ENCODE data around the gene RPS6KL1. TPM values are rescaled to one million over a fixed set of nuclear protein-coding genes. Genes with fewer than 3 reads are reported as not detected.
A peak's percentile ranks its signal among the peaks of the same experiment; 100 is the strongest.

The RPS6KL1 gene
- total and polyA plus RNA-seq, 4 donors = 3.3 to 17.3 (median 13.2) TPM

GRCh38 chr14:74866708-74867389 is 56.2 kb downstream of the RPS6KL1 start:
- Histone ChIP-seq H3K27me3 (ENCODE audit: control insufficient read depth in 1 of 2, insufficient read depth in 2 of 2, low read length in 1 of 2) (no peaks in the 10 kb centered on the region), H3K4me3 (ENCODE audit: low read length in 2 of 2) (no peak overlapping the region), H3K27ac (ENCODE audit: low read depth in 1 of 2, low read length in 2 of 2) (no peak overlapping the region), H3K9me3 (ENCODE audit: control insufficient read depth, low read length) (no peaks in the 10 kb centered on the region), H3K4me1 (ENCODE audit: control insufficient read depth in 1 of 2, insufficient read depth in 2 of 2, low read length in 2 of 2) (peaks cover 0 to 4% of the 10 kb centered on the region in 2 donors), H3K36me3 (ENCODE audit: control insufficient read depth in 1 of 2, insufficient read depth in 2 of 2, low read length in 1 of 2) (no peaks in the 10 kb centered on the region)
- intact Hi-C loops (cut with DNase I) = no loop called here
- no peak for ATAC-seq (ENCODE audit: low FRiP score)
- no peak for DNase-seq
- 94% methylated on average over 3 of the region's 3 CpGs for WGBS, 2 donors

GRCh38 chr14:74865156-74865555 is 57.9 kb downstream of the RPS6KL1 start:
- Histone ChIP-seq H3K36me3 (ENCODE audit: control insufficient read depth in 1 of 2, insufficient read depth in 2 of 2, low read length in 1 of 2) (no peaks in the 10 kb centered on the region), H3K9me3 (ENCODE audit: control insufficient read depth, low read length) (no peaks in the 10 kb centered on the region), H3K4me1 (ENCODE audit: control insufficient read depth in 1 of 2, insufficient read depth in 2 of 2, low read length in 2 of 2) (peaks cover 0 to 4% of the 10 kb centered on the region in 2 donors), H3K4me3 (ENCODE audit: low read length in 2 of 2) (no peak overlapping the region), H3K27me3 (ENCODE audit: control insufficient read depth in 1 of 2, insufficient read depth in 2 of 2, low read length in 1 of 2) (no peaks in the 10 kb centered on the region), H3K27ac (ENCODE audit: low read depth in 1 of 2, low read length in 2 of 2) (no peak overlapping the region)
- ATAC-seq (ENCODE audit: low FRiP score) (no peak), DNase-seq (no peak)
- whole genome bisulfite sequencing, 2 donors = 93 to 94% methylated on average over 5 of the region's 5 CpGs
- intact Hi-C loops (cut with DNase I) = no loop called here

GRCh38 chr14:74864198-74864597 is 58.9 kb downstream of the RPS6KL1 start:
- Histone ChIP-seq H3K27me3 (ENCODE audit: control insufficient read depth in 1 of 2, insufficient read depth in 2 of 2, low read length in 1 of 2) (no peaks in the 10 kb centered on the region), H3K4me1 (ENCODE audit: control insufficient read depth in 1 of 2, insufficient read depth in 2 of 2, low read length in 2 of 2) (peaks cover 0 to 4% of the 10 kb centered on the region in 2 donors), H3K27ac (ENCODE audit: low read depth in 1 of 2, low read length in 2 of 2) (no peak overlapping the region), H3K36me3 (ENCODE audit: control insufficient read depth in 1 of 2, insufficient read depth in 2 of 2, low read length in 1 of 2) (no peaks in the 10 kb centered on the region), H3K4me3 (ENCODE audit: low read length in 2 of 2) (no peak overlapping the region), H3K9me3 (ENCODE audit: control insufficient read depth, low read length) (no peaks in the 10 kb centered on the region)
- DNase-seq (no peak), ATAC-seq (ENCODE audit: low FRiP score) (no peak)
- WGBS, 2 donors = 86 to 87% methylated on average over 9 of the region's 9 CpGs
- intact Hi-C loops (cut with DNase I) = no loop called here

GRCh38 chr14:74863274-74863673 is 59.8 kb downstream of the RPS6KL1 start:
- no peak overlapping the region for H3K4me3 ChIP-seq (ENCODE audit: low read length in 2 of 2)
- H3K27ac ChIP-seq (ENCODE audit: low read depth in 1 of 2, low read length in 2 of 2) = no peak overlapping the region
- H3K9me3 ChIP-seq (ENCODE audit: control insufficient read depth, low read length) = no peaks in the 10 kb centered on the region
- ATAC-seq (ENCODE audit: low FRiP score) (peak; percentile 34), DNase-seq (peak in 1 of 2 donors; percentile 67)
- H3K4me1 ChIP-seq (ENCODE audit: control insufficient read depth in 1 of 2, insufficient read depth in 2 of 2, low read length in 2 of 2) = peaks cover 0 to 4% of the 10 kb centered on the region in 2 donors
- intact Hi-C loops (cut with DNase I) = no loop called here
- WGBS, 2 donors = 87 to 94% methylated on average over 9 of the region's 9 CpGs
- H3K36me3 ChIP-seq (ENCODE audit: control insufficient read depth in 1 of 2, insufficient read depth in 2 of 2, low read length in 1 of 2) = no peaks in the 10 kb centered on the region
- H3K27me3 ChIP-seq (ENCODE audit: control insufficient read depth in 1 of 2, insufficient read depth in 2 of 2, low read length in 1 of 2) = no peaks in the 10 kb centered on the region

GRCh38 chr14:74861734-74862090 is 61.3 kb downstream of the RPS6KL1 start:
- 73 to 76% methylated on average over 3 of the region's 3 CpGs for WGBS, 2 donors

GRCh38 chr14:74860899-74861733 is 61.9 kb downstream of the RPS6KL1 start:
- Histone ChIP-seq H3K4me1 (ENCODE audit: control insufficient read depth in 1 of 2, insufficient read depth in 2 of 2, low read length in 2 of 2) (no peaks in the 10 kb centered on the region), H3K9me3 (ENCODE audit: control insufficient read depth, low read length) (no peaks in the 10 kb centered on the region), H3K4me3 (ENCODE audit: low read length in 2 of 2) (no peak overlapping the region), H3K27ac (ENCODE audit: low read depth in 1 of 2, low read length in 2 of 2) (no peak overlapping the region), H3K36me3 (ENCODE audit: control insufficient read depth in 1 of 2, insufficient read depth in 2 of 2, low read length in 1 of 2) (no peaks in the 10 kb centered on the region), H3K27me3 (ENCODE audit: control insufficient read depth in 1 of 2, insufficient read depth in 2 of 2, low read length in 1 of 2) (no peaks in the 10 kb centered on the region)
- ATAC-seq (ENCODE audit: low FRiP score) (peak; percentile 85), DNase-seq (peak; percentile 92 to 98)
- WGBS, 2 donors = 27 to 31% methylated on average over 7 of the region's 7 CpGs
- intact Hi-C loops (cut with DNase I) = loop anchor here (2.0 kb wide), 2 partner anchors 44 to 228 kb away; no protein-coding TSS in a partner anchor

More at GRCh38 chr14:74861734-74862090, 61.3 kb downstream of the RPS6KL1 start:
- intact Hi-C loops (cut with DNase I) = loop anchor here (2.0 kb wide), 2 partner anchors 43 to 227 kb away; no protein-coding TSS in a partner anchor
- no peaks in the 10 kb centered on the region for H3K9me3 ChIP-seq (ENCODE audit: control insufficient read depth, low read length)
- no peak overlapping the region for H3K4me3 ChIP-seq (ENCODE audit: low read length in 2 of 2)
- no peaks in the 10 kb centered on the region for H3K36me3 ChIP-seq (ENCODE audit: control insufficient read depth in 1 of 2, insufficient read depth in 2 of 2, low read length in 1 of 2)
- no peaks in the 10 kb centered on the region for H3K27me3 ChIP-seq (ENCODE audit: control insufficient read depth in 1 of 2, insufficient read depth in 2 of 2, low read length in 1 of 2)
- no peaks in the 10 kb centered on the region for H3K4me1 ChIP-seq (ENCODE audit: control insufficient read depth in 1 of 2, insufficient read depth in 2 of 2, low read length in 2 of 2)
- ATAC-seq (ENCODE audit: low FRiP score) (no peak), DNase-seq (no peak)
- no peak overlapping the region for H3K27ac ChIP-seq (ENCODE audit: low read depth in 1 of 2, low read length in 2 of 2)

GRCh38 chr14:74859757-74860552 is 63.1 kb downstream of the RPS6KL1 start:
- Histone ChIP-seq H3K36me3 (ENCODE audit: control insufficient read depth in 1 of 2, insufficient read depth in 2 of 2, low read length in 1 of 2) (no peaks in the 10 kb centered on the region), H3K27me3 (ENCODE audit: control insufficient read depth in 1 of 2, insufficient read depth in 2 of 2, low read length in 1 of 2) (no peaks in the 10 kb centered on the region), H3K27ac (ENCODE audit: low read depth in 1 of 2, low read length in 2 of 2) (no peak overlapping the region), H3K4me1 (ENCODE audit: control insufficient read depth in 1 of 2, insufficient read depth in 2 of 2, low read length in 2 of 2) (no peaks in the 10 kb centered on the region), H3K9me3 (ENCODE audit: control insufficient read depth, low read length) (no peaks in the 10 kb centered on the region), H3K4me3 (ENCODE audit: low read length in 2 of 2) (no peak overlapping the region)
- intact Hi-C loops (cut with DNase I) = loop anchor here (2.0 kb wide), 2 partner anchors 45 to 229 kb away; no protein-coding TSS in a partner anchor
- 58 to 74% methylated on average over 10 of the region's 10 CpGs for WGBS, 2 donors
- ATAC-seq (ENCODE audit: low FRiP score) (no peak), DNase-seq (no peak)

GRCh38 chr14:74858022-74858421 is 65.0 kb downstream of the RPS6KL1 start:
- no peaks in the 10 kb centered on the region for H3K27me3 ChIP-seq (ENCODE audit: control insufficient read depth in 1 of 2, insufficient read depth in 2 of 2, low read length in 1 of 2)
- intact Hi-C loops (cut with DNase I) = no loop called here
- DNase-seq = no peak

More at GRCh38 chr14:74858022-74858421, 65.0 kb downstream of the RPS6KL1 start:
- Histone ChIP-seq H3K36me3 (ENCODE audit: control insufficient read depth in 1 of 2, insufficient read depth in 2 of 2, low read length in 1 of 2) (no peaks in the 10 kb centered on the region), H3K27ac (ENCODE audit: low read depth in 1 of 2, low read length in 2 of 2) (no peak overlapping the region), H3K9me3 (ENCODE audit: control insufficient read depth, low read length) (no peaks in the 10 kb centered on the region), H3K4me3 (ENCODE audit: low read length in 2 of 2) (no peak overlapping the region), H3K4me1 (ENCODE audit: control insufficient read depth in 1 of 2, insufficient read depth in 2 of 2, low read length in 2 of 2) (no peaks in the 10 kb centered on the region)
- 34 to 39% methylated on average over 1 of the region's 1 CpG for WGBS, 2 donors
- no peak for ATAC-seq (ENCODE audit: low FRiP score)

Data from aorta (tissue), 5 donors.